ENCODE results near the gene WIPF3.

The WIPF3 gene

DNA sequence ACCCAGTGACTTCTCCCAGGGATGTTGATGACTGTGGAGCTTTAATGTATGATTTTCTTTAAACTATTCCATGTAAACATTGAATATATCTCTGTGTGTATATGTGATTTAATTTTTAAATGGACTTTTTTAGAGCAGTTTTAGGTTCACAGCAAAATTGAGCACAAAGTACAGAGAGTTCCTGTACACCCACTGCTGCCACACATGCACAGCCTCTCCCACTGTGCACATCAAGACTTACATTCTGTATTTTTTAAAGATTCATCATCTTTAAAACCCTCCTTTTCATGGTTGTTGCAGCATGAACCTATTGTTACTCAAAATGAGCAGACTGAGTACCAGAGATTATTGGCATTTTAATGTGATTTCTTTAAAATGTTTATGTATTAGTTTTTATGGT lies 51.3 kb downstream of the WIPF3 start:
- Histone ChIP-seq H3K36me3 (ENCODE audit: control insufficient read depth in 5 of 5, insufficient read depth in 5 of 5, low read length in 5 of 5) (no peaks in the 10 kb centered on the region), H3K4me3 (ENCODE audit: low read depth in 1 of 5, low read length in 5 of 5) (no peak overlapping the region), H3K9ac (ENCODE audit: low read length in 5 of 5) (no peak overlapping the region), H3K9me3 (ENCODE audit: control insufficient read depth in 5 of 5, low read length in 5 of 5) (no peaks in the 10 kb centered on the region), H3K4me1 (ENCODE audit: control insufficient read depth in 5 of 5, insufficient read depth in 5 of 5, low read length in 5 of 5) (peaks cover 0 to 15% (median 4%) of the 10 kb centered on the region in 5 donors), H3K27me3 (ENCODE audit: control insufficient read depth in 5 of 5, insufficient read depth in 4 of 5, low read length in 5 of 5) (peaks cover 0 to 3% (median 0%) of the 10 kb centered on the region in 5 donors), H3K27ac (ENCODE audit: low read depth, low read length) (no peak overlapping the region)

DNA sequence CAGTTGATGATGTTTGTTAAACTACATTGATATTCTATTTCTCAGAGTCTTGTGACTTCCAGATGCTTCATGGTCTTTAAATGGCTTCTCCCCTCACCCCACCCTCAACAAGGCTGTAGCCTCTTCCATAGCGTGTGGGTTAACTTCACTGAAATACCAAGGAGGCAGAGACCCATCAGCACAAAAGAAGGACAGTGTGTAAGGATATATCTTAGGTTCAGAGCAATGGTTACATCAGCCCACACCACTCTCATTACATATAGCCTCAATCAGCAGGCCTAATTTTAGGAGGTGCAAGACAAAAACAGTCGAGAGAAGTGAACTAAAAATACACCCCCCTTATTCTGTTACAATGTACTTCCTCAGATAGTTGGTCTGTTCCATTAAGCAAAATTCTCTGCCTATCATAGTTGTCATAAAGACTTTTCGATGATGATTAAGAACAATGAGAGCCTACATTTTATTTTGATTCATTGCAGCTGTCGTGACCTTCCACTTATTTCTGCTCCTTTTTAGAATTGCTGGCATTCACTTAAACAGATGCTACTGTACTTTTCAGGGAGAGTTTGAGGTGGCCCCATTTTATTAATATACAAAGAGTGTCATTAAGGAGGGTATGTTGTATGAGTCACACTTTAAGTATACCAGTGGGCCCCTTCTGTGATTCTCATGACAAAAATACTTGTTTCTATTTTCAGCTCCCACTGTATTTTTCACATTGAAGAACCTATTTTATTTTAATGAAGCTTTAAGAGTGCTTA lies 52.1 kb downstream of the WIPF3 start:
- H3K4me3 ChIP-seq (ENCODE audit: low read depth in 1 of 5, low read length in 5 of 5): no peak overlapping the region
- no peak overlapping the region for H3K9ac ChIP-seq (ENCODE audit: low read length in 5 of 5)
- no peaks in the 10 kb centered on the region for H3K36me3 ChIP-seq (ENCODE audit: control insufficient read depth in 5 of 5, insufficient read depth in 5 of 5, low read length in 5 of 5)
- no peaks in the 10 kb centered on the region for H3K27me3 ChIP-seq (ENCODE audit: control insufficient read depth in 5 of 5, insufficient read depth in 4 of 5, low read length in 5 of 5)
- no peak overlapping the region for H3K27ac ChIP-seq (ENCODE audit: low read depth, low read length)
- H3K4me1 ChIP-seq (ENCODE audit: control insufficient read depth in 5 of 5, insufficient read depth in 5 of 5, low read length in 5 of 5): peaks cover 0 to 15% (median 4%) of the 10 kb centered on the region in 5 donors
- H3K9me3 ChIP-seq (ENCODE audit: control insufficient read depth in 5 of 5, low read length in 5 of 5): no peaks in the 10 kb centered on the region

DNA sequence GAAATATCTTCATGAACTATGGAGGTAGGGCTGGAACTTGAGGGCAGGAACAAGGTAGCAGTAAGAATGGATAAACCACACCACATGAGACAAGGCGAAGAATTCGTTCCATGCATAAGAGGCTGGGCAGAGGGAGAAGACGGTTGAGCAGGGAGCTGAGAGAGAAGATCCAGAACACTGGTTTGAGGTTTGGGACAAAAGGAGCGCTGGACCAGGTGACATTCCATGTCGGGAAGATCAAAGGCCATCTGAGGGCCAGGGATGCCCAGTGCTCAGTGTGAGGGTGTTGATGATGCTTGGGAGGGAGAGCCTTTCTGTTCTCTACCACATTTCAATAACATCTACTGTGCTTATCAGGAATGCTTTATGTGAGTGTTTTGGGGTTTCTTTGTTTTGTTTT lies 52.8 kb downstream of the WIPF3 start:
- Histone ChIP-seq H3K4me1 (ENCODE audit: control insufficient read depth in 5 of 5, insufficient read depth in 5 of 5, low read length in 5 of 5) (peaks cover 0 to 15% (median 4%) of the 10 kb centered on the region in 5 donors), H3K9ac (ENCODE audit: low read length in 5 of 5) (no peak overlapping the region), H3K27ac (ENCODE audit: low read depth, low read length) (no peak overlapping the region), H3K9me3 (ENCODE audit: control insufficient read depth in 5 of 5, low read length in 5 of 5) (no peaks in the 10 kb centered on the region), H3K4me3 (ENCODE audit: low read depth in 1 of 5, low read length in 5 of 5) (no peak overlapping the region), H3K36me3 (ENCODE audit: control insufficient read depth in 5 of 5, insufficient read depth in 5 of 5, low read length in 5 of 5) (no peaks in the 10 kb centered on the region), H3K27me3 (ENCODE audit: control insufficient read depth in 5 of 5, insufficient read depth in 4 of 5, low read length in 5 of 5) (no peaks in the 10 kb centered on the region)

DNA sequence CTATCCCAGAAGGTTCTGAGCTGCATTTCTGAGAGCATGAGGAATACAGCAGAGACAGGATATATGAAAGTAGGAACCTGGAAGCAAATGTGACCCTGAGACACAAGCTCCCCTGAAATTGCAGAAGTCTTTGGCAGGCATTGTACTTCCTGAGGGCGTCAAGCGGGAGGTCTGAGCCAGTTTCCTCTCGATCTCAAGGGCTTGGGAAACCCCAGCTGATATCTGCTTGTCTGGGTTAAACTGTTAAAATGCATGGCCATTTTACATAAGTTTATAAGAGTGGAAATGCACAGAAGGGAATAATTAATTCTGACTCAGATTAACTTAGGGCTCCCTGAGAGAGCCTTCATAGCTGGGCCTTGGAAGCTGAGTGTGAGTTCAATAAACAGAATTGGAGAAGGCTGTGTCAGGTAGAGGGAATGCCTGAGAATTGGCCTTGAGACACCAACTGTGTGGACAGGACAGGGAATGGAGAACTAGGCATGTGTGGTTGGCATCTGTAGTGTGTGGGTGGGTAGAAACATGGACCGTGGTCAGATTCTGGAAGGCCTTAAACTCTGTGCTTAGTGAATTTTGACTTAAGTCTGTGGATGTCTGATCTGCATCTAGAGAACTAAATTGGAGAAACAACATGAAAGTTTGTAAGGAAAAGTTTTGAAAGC lies 53.3 kb downstream of the WIPF3 start:
- Histone ChIP-seq H3K9ac (ENCODE audit: low read length in 5 of 5) (no peak overlapping the region), H3K9me3 (ENCODE audit: control insufficient read depth in 5 of 5, low read length in 5 of 5) (no peaks in the 10 kb centered on the region), H3K36me3 (ENCODE audit: control insufficient read depth in 5 of 5, insufficient read depth in 5 of 5, low read length in 5 of 5) (no peaks in the 10 kb centered on the region), H3K27ac (ENCODE audit: low read depth, low read length) (no peak overlapping the region), H3K27me3 (ENCODE audit: control insufficient read depth in 5 of 5, insufficient read depth in 4 of 5, low read length in 5 of 5) (no peaks in the 10 kb centered on the region), H3K4me1 (ENCODE audit: control insufficient read depth in 5 of 5, insufficient read depth in 5 of 5, low read length in 5 of 5) (peaks cover 0 to 17% (median 4%) of the 10 kb centered on the region in 5 donors), H3K4me3 (ENCODE audit: low read depth in 1 of 5, low read length in 5 of 5) (no peak overlapping the region)

DNA sequence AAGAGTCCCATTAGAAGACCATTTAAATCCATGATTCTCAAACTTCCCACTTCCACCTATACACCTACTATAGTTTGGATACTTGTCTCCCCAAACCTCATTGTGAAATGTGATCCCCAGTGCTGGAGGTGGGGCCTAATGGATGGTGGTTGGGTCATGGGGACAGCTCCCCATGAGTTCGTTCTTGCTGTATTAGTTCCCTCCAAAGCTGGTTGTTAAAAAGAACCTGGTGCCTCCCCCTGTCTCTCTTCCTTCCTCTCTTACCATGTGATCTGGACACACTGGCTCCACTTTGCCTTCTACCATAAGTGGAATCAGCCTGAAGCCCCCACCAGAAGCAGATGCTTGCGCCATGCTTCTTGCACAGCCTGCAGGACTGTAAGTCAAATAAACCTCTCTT lies 53.9 kb downstream of the WIPF3 start:
- H3K27ac ChIP-seq (ENCODE audit: low read depth, low read length): no peak overlapping the region

DNA sequence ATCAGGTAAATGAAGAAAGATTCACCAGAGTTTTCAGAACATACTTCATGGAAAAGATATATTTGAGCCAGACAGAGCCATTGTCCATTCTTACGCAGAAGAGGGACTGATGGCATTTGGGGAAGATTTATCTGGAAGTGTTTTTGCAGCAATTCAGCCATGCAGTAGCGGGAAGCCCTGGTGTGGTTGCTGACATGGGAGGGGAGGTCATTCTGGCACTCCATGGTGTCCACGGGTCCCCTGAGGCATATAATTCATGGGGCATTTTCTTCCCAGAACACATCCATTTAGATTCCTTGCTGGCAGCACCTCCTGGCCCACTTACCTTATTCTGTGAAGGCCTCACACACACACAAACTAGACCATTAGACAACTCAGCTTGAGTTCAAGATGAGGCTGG lies 55.6 kb downstream of the WIPF3 start:
- H3K27ac ChIP-seq (ENCODE audit: low read depth, low read length): no peak overlapping the region
- no peaks in the 10 kb centered on the region for H3K27me3 ChIP-seq (ENCODE audit: control insufficient read depth in 5 of 5, insufficient read depth in 4 of 5, low read length in 5 of 5)
- H3K4me1 ChIP-seq (ENCODE audit: control insufficient read depth in 5 of 5, insufficient read depth in 5 of 5, low read length in 5 of 5): peaks cover 3 to 32% (median 21%) of the 10 kb centered on the region in 5 donors
- no peaks in the 10 kb centered on the region for H3K9me3 ChIP-seq (ENCODE audit: control insufficient read depth in 5 of 5, low read length in 5 of 5)
- H3K4me3 ChIP-seq (ENCODE audit: low read depth in 1 of 5, low read length in 5 of 5): no peak overlapping the region
- H3K36me3 ChIP-seq (ENCODE audit: control insufficient read depth in 5 of 5, insufficient read depth in 5 of 5, low read length in 5 of 5): no peaks in the 10 kb centered on the region
- no peak overlapping the region for H3K9ac ChIP-seq (ENCODE audit: low read length in 5 of 5)

More for the DNA sequence above, 53.9 kb downstream of the WIPF3 start:
- Histone ChIP-seq H3K4me1 (ENCODE audit: control insufficient read depth in 5 of 5, insufficient read depth in 5 of 5, low read length in 5 of 5) (peaks cover 0 to 22% (median 8%) of the 10 kb centered on the region in 5 donors), H3K9ac (ENCODE audit: low read length in 5 of 5) (no peak overlapping the region), H3K9me3 (ENCODE audit: control insufficient read depth in 5 of 5, low read length in 5 of 5) (no peaks in the 10 kb centered on the region), H3K4me3 (ENCODE audit: low read depth in 1 of 5, low read length in 5 of 5) (no peak overlapping the region), H3K27me3 (ENCODE audit: control insufficient read depth in 5 of 5, insufficient read depth in 4 of 5, low read length in 5 of 5) (no peaks in the 10 kb centered on the region), H3K36me3 (ENCODE audit: control insufficient read depth in 5 of 5, insufficient read depth in 5 of 5, low read length in 5 of 5) (no peaks in the 10 kb centered on the region)

DNA sequence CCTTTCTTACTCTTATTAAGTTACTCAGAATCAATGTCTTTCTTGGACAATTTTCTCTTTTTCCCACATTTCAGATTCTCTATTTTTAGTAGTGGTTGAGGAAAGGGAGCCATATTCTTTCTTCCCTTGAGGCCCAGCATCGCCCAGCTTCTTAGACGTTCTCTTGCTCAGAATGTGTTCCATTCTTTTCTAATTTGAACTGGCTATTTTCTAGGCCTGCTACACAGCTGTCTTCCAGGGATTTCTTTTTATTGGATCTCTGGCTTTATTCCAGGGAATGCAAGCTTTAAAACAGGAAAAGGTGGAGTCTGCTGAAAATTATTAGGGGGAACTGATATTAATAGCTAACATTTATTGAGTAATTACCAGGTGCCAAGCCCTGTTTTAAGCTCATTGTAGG lies 58.3 kb downstream of the WIPF3 start:
- H3K4me1 ChIP-seq (ENCODE audit: control insufficient read depth in 5 of 5, insufficient read depth in 5 of 5, low read length in 5 of 5): peaks cover 5 to 24% (median 20%) of the 10 kb centered on the region in 5 donors

DNA sequence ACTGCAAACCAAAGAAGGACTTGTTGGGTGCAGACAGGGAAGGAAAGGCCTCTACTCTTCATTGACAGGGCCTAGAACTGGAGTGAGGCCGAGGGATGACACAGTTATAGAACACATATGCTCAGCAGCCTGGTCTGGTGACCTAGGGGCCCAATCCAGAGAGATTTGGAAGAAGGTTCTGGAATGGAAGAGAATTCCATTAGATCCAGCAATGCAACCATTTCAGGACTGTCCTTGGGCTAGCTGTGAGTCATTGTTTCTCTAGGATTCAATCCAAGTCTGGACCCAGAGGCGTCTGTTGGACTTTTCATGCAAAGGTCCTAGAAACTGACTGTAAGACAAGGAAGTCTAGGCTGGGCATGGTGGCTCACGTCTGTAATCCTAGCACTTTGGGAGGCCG lies 59.2 kb downstream of the WIPF3 start:
- Histone ChIP-seq H3K4me1 (ENCODE audit: control insufficient read depth in 5 of 5, insufficient read depth in 5 of 5, low read length in 5 of 5) (peaks cover 5 to 20% (median 17%) of the 10 kb centered on the region in 5 donors), H3K27ac (ENCODE audit: low read depth, low read length) (no peak overlapping the region)

More for the DNA sequence above, 58.3 kb downstream of the WIPF3 start:
- H3K27me3 ChIP-seq (ENCODE audit: control insufficient read depth in 5 of 5, insufficient read depth in 4 of 5, low read length in 5 of 5): no peaks in the 10 kb centered on the region
- no peaks in the 10 kb centered on the region for H3K9me3 ChIP-seq (ENCODE audit: control insufficient read depth in 5 of 5, low read length in 5 of 5)
- H3K27ac ChIP-seq (ENCODE audit: low read depth, low read length): no peak overlapping the region
- no peak overlapping the region for H3K4me3 ChIP-seq (ENCODE audit: low read depth in 1 of 5, low read length in 5 of 5)
- H3K9ac ChIP-seq (ENCODE audit: low read length in 5 of 5): no peak overlapping the region
- H3K36me3 ChIP-seq (ENCODE audit: control insufficient read depth in 5 of 5, insufficient read depth in 5 of 5, low read length in 5 of 5): no peaks in the 10 kb centered on the region

DNA sequence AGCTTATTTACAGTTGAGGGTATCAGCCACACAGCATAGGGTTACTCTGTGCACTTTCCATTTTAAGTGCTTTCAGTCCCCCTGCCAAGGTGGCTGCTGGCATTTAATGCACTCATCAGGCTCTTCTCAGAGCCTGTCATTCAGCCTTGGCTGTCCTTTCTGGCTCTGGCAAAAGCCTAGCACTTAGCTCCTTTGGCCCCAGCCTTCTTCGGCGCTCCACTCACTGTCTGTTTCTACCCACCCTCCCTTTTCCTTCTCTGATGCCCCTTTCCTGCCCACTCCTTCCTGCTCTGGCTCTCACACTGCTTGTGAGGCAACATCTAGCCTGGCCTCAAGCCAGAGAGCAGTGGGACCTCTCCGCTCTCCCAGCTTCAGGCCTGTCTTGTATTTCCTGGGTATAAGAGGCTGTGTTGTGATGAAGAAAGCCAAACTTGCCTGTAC lies 60.2 kb downstream of the WIPF3 start:
- H3K27ac ChIP-seq (ENCODE audit: low read depth, low read length): no peak overlapping the region
- H3K9me3 ChIP-seq (ENCODE audit: control insufficient read depth in 5 of 5, low read length in 5 of 5): no peaks in the 10 kb centered on the region
- H3K9ac ChIP-seq (ENCODE audit: low read length in 5 of 5): no peak overlapping the region
- no peaks in the 10 kb centered on the region for H3K27me3 ChIP-seq (ENCODE audit: control insufficient read depth in 5 of 5, insufficient read depth in 4 of 5, low read length in 5 of 5)
- H3K4me3 ChIP-seq (ENCODE audit: low read depth in 1 of 5, low read length in 5 of 5): peak overlapping the region in 1 of 5 donors; percentile 10
- H3K4me1 ChIP-seq (ENCODE audit: control insufficient read depth in 5 of 5, insufficient read depth in 5 of 5, low read length in 5 of 5): peaks cover 5 to 20% (median 17%) of the 10 kb centered on the region in 5 donors
- H3K36me3 ChIP-seq (ENCODE audit: control insufficient read depth in 5 of 5, insufficient read depth in 5 of 5, low read length in 5 of 5): no peaks in the 10 kb centered on the region

More for the DNA sequence above, 59.2 kb downstream of the WIPF3 start:
- no peaks in the 10 kb centered on the region for H3K9me3 ChIP-seq (ENCODE audit: control insufficient read depth in 5 of 5, low read length in 5 of 5)
- no peaks in the 10 kb centered on the region for H3K36me3 ChIP-seq (ENCODE audit: control insufficient read depth in 5 of 5, insufficient read depth in 5 of 5, low read length in 5 of 5)
- no peak overlapping the region for H3K9ac ChIP-seq (ENCODE audit: low read length in 5 of 5)
- H3K27me3 ChIP-seq (ENCODE audit: control insufficient read depth in 5 of 5, insufficient read depth in 4 of 5, low read length in 5 of 5): no peaks in the 10 kb centered on the region
- H3K4me3 ChIP-seq (ENCODE audit: low read depth in 1 of 5, low read length in 5 of 5): no peak overlapping the region

DNA sequence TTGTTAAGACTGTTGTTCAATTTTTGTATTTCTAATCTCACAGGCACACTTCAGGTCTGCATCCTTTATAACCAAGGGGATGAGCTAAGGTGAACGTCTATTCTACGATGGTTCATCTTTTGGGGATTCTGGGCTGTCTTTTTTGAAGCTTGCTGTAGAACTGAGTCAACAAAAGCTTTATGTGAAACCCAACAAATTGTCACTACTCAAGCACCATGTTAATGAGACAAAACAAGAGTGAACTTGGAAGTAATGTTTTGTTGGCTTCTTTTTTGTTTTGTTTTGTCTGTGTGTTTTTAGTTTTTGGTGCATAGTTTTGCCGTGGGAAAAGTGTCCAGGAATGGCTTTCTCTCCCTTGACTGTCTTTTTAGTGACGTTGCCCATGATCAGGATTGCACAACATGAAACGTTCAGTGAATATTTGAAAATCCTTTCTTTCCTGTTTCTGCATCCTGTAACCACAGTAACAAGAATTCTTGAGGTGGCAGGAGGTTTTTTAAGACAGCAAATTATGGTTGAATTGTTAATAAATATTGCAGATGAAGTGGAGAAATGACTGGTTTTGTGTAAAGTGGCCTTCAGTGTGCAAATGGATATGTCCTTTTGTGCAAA lies 65.6 kb downstream of the WIPF3 start:
- no peak overlapping the region for H3K4me3 ChIP-seq (ENCODE audit: low read depth in 1 of 5, low read length in 5 of 5)
- no peak overlapping the region for H3K27ac ChIP-seq (ENCODE audit: low read depth, low read length)
- peaks cover 0 to 5% (median 1%) of the 10 kb centered on the region in 5 donors for H3K4me1 ChIP-seq (ENCODE audit: control insufficient read depth in 5 of 5, insufficient read depth in 5 of 5, low read length in 5 of 5)
- no peak overlapping the region for H3K9ac ChIP-seq (ENCODE audit: low read length in 5 of 5)
- H3K9me3 ChIP-seq (ENCODE audit: control insufficient read depth in 5 of 5, low read length in 5 of 5): no peaks in the 10 kb centered on the region
- no peaks in the 10 kb centered on the region for H3K36me3 ChIP-seq (ENCODE audit: control insufficient read depth in 5 of 5, insufficient read depth in 5 of 5, low read length in 5 of 5)
- no peaks in the 10 kb centered on the region for H3K27me3 ChIP-seq (ENCODE audit: control insufficient read depth in 5 of 5, insufficient read depth in 4 of 5, low read length in 5 of 5)

Data from subcutaneous abdominal adipose tissue (tissue), 5 donors.